H1 (cell line): ENCODE measurements around the gene ITGA6. TPM values are rescaled to one million over a fixed set of nuclear protein-coding genes. Genes with fewer than 3 reads are reported as not detected.

Experiments
- CTCF ChIA-PET: fragments of 300-600 bp; sonication (Branson Sonifier 250); formaldehyde crosslinking; loops from one replicate; lab custom pipeline; 2021; ENCODE audit not compliant: partially characterized antibody; lab: Charles Lee
- POLR2A ChIA-PET: fragments of 300-600 bp; sonication (Branson Sonifier 250); formaldehyde crosslinking; loops from one replicate; lab custom pipeline; 2021; ENCODE audit warnings: inconsistent platforms; ENCODE audit not compliant: partially characterized antibody; lab: Charles Lee
- DNase-seq, 2 experiments: peaks; one replicate each; pipeline versions ENCODE4 v3.0.0 to v3.0.0-alpha.2; 2010 to 2022; ENCODE audit warnings: low spot score in 2 of 2, low read depth in 1 of 2, mixed read lengths in 1 of 2
- FAIRE-seq: peaks from 2 replicates; lab custom pipeline; 2011; peaks lifted over from hg19 to GRCh38; lab: Jason Lieb, UNC
- H2AFZ ChIP-seq: 2 replicates; pipeline ENCODE4 v1.8.1; 2012; ENCODE audit warnings: low read length, inconsistent platforms
- H2AK5ac ChIP-seq: 2 replicates; pipeline ENCODE4 v1.6.1; 2013; ENCODE audit warnings: low read depth, low read length
- H2BK120ac ChIP-seq: replicated peaks from 2 replicates; pipeline ENCODE3; 2013; ENCODE audit warnings: low read depth, low read length, inconsistent platforms
- H2BK12ac ChIP-seq: 2 replicates; pipeline ENCODE4 v1.6.1; 2013; ENCODE audit warnings: low read depth, low read length
- H2BK15ac ChIP-seq: 2 replicates; pipeline ENCODE4 v1.6.1; 2013; ENCODE audit warnings: low read length
- H2BK20ac ChIP-seq: 2 replicates; pipeline ENCODE4 v1.6.1; 2013; ENCODE audit warnings: low read length
- H2BK5ac ChIP-seq: 2 replicates; pipeline ENCODE4 v1.6.1; 2013; ENCODE audit warnings: low read depth, low read length
- H3K14ac ChIP-seq: 2 replicates; pipeline ENCODE4 v1.6.1; 2013; ENCODE audit warnings: inconsistent platforms; ENCODE audit not compliant: insufficient read length
- H3K18ac ChIP-seq: 2 replicates; pipeline ENCODE4 v1.6.1; 2013; ENCODE audit warnings: low read length; ENCODE audit errors: extremely low read depth
- H3K23ac ChIP-seq: 2 replicates; pipeline ENCODE4 v1.6.1; 2013; ENCODE audit warnings: inconsistent platforms; ENCODE audit not compliant: insufficient read length
- H3K23me2 ChIP-seq: 2 replicates; pipeline ENCODE4 v1.6.1; 2013; ENCODE audit warnings: low read depth, low read length
- H3K27ac ChIP-seq: 2 replicates; pipeline ENCODE4 v1.6.1; 2011; ENCODE audit warnings: low read depth, low read length, inconsistent platforms
- H3K27me3 ChIP-seq, 4 experiments: replicated peaks in 1 of 4; 1 replicate in 1 of 4; 2 replicates in 3 of 4; pipeline versions ENCODE4 v1.6.1 to v1.8.1; 2011 to 2013; ENCODE audit warnings: low read length in 3 of 4, mild to moderate bottlenecking in 3 of 4, inconsistent platforms in 2 of 4, mixed read lengths in 2 of 4, moderate library complexity in 1 of 4; ENCODE audit not compliant: control insufficient read depth in 3 of 4, insufficient read depth in 3 of 4; ENCODE audit errors: extremely low read depth in 1 of 4
- H3K36me3 ChIP-seq, 4 experiments: 2 replicates each; pipeline versions ENCODE4 v1.6.1 to v1.8.1; 2011 to 2013; ENCODE audit warnings: mild to moderate bottlenecking in 4 of 4, low read length in 3 of 4, moderate library complexity in 2 of 4, control low read depth in 1 of 4, inconsistent platforms in 1 of 4; ENCODE audit not compliant: insufficient read depth in 4 of 4, control insufficient read depth in 2 of 4
- H3K4ac ChIP-seq: replicated peaks from 2 replicates; pipeline ENCODE3; 2013; ENCODE audit warnings: low read length, low read depth, mixed read lengths, inconsistent platforms; ENCODE audit not compliant: insufficient read length
- H3K4me1 ChIP-seq, 4 experiments: replicated peaks in 1 of 4; 1 replicate in 1 of 4; 2 replicates in 3 of 4; pipeline versions ENCODE4 v1.6.1 to v1.8.1; 2011 to 2013; ENCODE audit warnings: low read length in 3 of 4, inconsistent platforms in 2 of 4, mixed read lengths in 1 of 4; ENCODE audit not compliant: insufficient read depth in 4 of 4, control insufficient read depth in 3 of 4
- H3K4me2 ChIP-seq, 2 experiments: 2 replicates each; pipeline versions ENCODE4 v1.6.1 to v1.8.1; 2011 to 2013; ENCODE audit warnings: low read depth in 2 of 2, low read length in 2 of 2, control low read depth in 1 of 2, inconsistent platforms in 1 of 2, mild to moderate bottlenecking in 1 of 2; ENCODE audit not compliant: insufficient read depth in 1 of 2
- H3K4me3 ChIP-seq, 4 experiments: fragments of 200-600, 300-600 bp in 1 of 4; sonication (generic), shearing (Covaris generic), sonication (Bioruptor Twin) in 1 of 4; 2 replicates each; pipeline versions ENCODE4 v1.5.1 to v1.8.1; 2011 to 2016; ENCODE audit warnings: low read length in 4 of 4, low read depth in 3 of 4, control low read depth in 2 of 4, inconsistent platforms in 2 of 4, mild to moderate bottlenecking in 2 of 4, mixed read lengths in 1 of 4, moderate library complexity in 1 of 4; ENCODE audit not compliant: insufficient read depth in 2 of 4; ENCODE audit errors: extremely low read depth in 1 of 4
- H3K56ac ChIP-seq: replicated peaks from 2 replicates; pipeline ENCODE3; 2013; ENCODE audit warnings: low read depth, mild to moderate bottlenecking, mixed read lengths, low read length, inconsistent platforms; ENCODE audit not compliant: insufficient read length
- H3K79me1 ChIP-seq: 2 replicates; pipeline ENCODE4 v1.6.1; 2013; ENCODE audit warnings: low read depth, low read length, control low read depth
- H3K79me2 ChIP-seq, 2 experiments: 2 replicates each; pipeline versions ENCODE4 v1.6.1 to v1.8.1; 2012 to 2013; ENCODE audit warnings: low read length in 2 of 2, mild to moderate bottlenecking in 2 of 2, inconsistent platforms in 1 of 2; ENCODE audit not compliant: insufficient read depth in 2 of 2, control insufficient read depth in 1 of 2
- H3K9ac ChIP-seq, 4 experiments: replicated peaks in 1 of 4; 1 replicate in 1 of 4; 2 replicates in 3 of 4; pipeline versions ENCODE4 v1.6.1 to v1.8.1; 2011 to 2013; ENCODE audit warnings: low read depth in 3 of 4, low read length in 3 of 4, control low read depth in 2 of 4, mild to moderate bottlenecking in 2 of 4, moderate library complexity in 2 of 4, inconsistent platforms in 1 of 4; ENCODE audit errors: extremely low read depth in 1 of 4
- H3K9me3 ChIP-seq, 2 experiments: 2 replicates each; pipeline versions ENCODE4 v1.6.1 to v1.8.1; 2012 to 2013; ENCODE audit warnings: mild to moderate bottlenecking in 2 of 2, moderate library complexity in 2 of 2, control low read depth in 1 of 2, inconsistent platforms in 1 of 2, low read depth in 1 of 2, low read length in 1 of 2, mixed read lengths in 1 of 2; ENCODE audit not compliant: insufficient read depth in 2 of 2
- H4K20me1 ChIP-seq, 2 experiments: replicated peaks in 1 of 2; 2 replicates each; pipeline versions ENCODE3 to v1.8.1; 2011 to 2013; ENCODE audit warnings: inconsistent platforms in 2 of 2, low read length in 2 of 2, mild to moderate bottlenecking in 1 of 2; ENCODE audit not compliant: insufficient read depth in 2 of 2, control insufficient read depth in 1 of 2
- H4K5ac ChIP-seq: 2 replicates; pipeline ENCODE4 v1.6.1; 2013; ENCODE audit warnings: low read length, low read depth, mixed read lengths, inconsistent platforms; ENCODE audit not compliant: insufficient read length
- H4K8ac ChIP-seq: 2 replicates; pipeline ENCODE4 v1.8.0; 2013; ENCODE audit warnings: mild to moderate bottlenecking, moderate library complexity, low read length, inconsistent platforms; ENCODE audit not compliant: insufficient read depth; ENCODE audit errors: extremely low read depth
- H4K91ac ChIP-seq: replicated peaks from 2 replicates; pipeline ENCODE3; 2013; ENCODE audit warnings: low read length, mixed read lengths, inconsistent platforms; ENCODE audit not compliant: insufficient read length
- E2F6 ChIP-seq: IDR thresholded peaks from 2 replicates; pipeline ENCODE4 v1.6.1; 2012; ENCODE audit warnings: inconsistent platforms
- MAX ChIP-seq: IDR thresholded peaks from 2 replicates; pipeline ENCODE4 v1.6.1; 2012; ENCODE audit warnings: inconsistent platforms
- SIN3A ChIP-seq, 2 experiments: IDR thresholded peaks in 1 of 2; conservative IDR thresholded peaks in 1 of 2; 2 replicates each; pipeline ENCODE4 v1.6.1; 2011 to 2012; ENCODE audit warnings: low read length in 2 of 2, improper control_type of control experiment in 1 of 2, low read depth in 1 of 2, mild to moderate bottlenecking in 1 of 2
- SUZ12 ChIP-seq: fragments of 200-600 bp; sonication (generic); IDR thresholded peaks from 2 replicates; pipeline ENCODE4 v1.6.1; 2012; ENCODE audit warnings: mild to moderate bottlenecking, inconsistent platforms, low read length, moderate library complexity, mixed read lengths
- WGBS, 2 experiments: shearing (Covaris generic) in 1 of 2; methylation state at CpG; one replicate each; pipeline versions ENCODE4 v1.1.6 to v1.1.7; 2013 to 2015; ENCODE audit warnings: low lambda C conversion rate in 2 of 2, mixed read lengths in 2 of 2, inconsistent platforms in 1 of 2, low coverage in 1 of 2, missing lambda C conversion rate in 1 of 2; ENCODE audit not compliant: insufficient replicate concordance in 2 of 2, insufficient coverage in 1 of 2, insufficient read length in 1 of 2; ENCODE audit errors: extremely low coverage in 1 of 2, missing lambda C conversion rate in 1 of 2; 5-methylcytosine and 5-hydroxymethylcytosine counted together
- polyA plus RNA-seq, 7 experiments: library from polyadenylated mRNA; depleted of rRNA in 3 of 7; stranded (reverse) in 5 of 7; unstranded in 2 of 7; fragments of >200 nt in 5 of 7; fragments of 200-250 nt in 2 of 7; gene quantifications; 1 replicate in 5 of 7; 2 replicates in 1 of 7; 4 replicates in 1 of 7; pipeline versions ENCODE4 v1.2.1 to v1.2.3, GENCODE V29; 2011 to 2013; ENCODE audit warnings: missing spikeins in 2 of 7, mixed read lengths in 2 of 7
- total RNA-seq: library from RNA; stranded (reverse); fragmentation: NEBNext Ultra II Directional; extraction: Animal tissue kit (Norgen Biotek cat#: 25700); gene quantifications from 2 replicates; pipeline ENCODE4 v1.2.1, GENCODE V29; 2021

Gene ITGA6
- total and polyA plus RNA-seq, 2 of the 8 experiments (the other 6 are each of a cell fraction or from before 2014, with no cell fraction given), result 26.9 to 118 TPM

GRCh38 chr2:172448544-172449267, 21.3 kb downstream of the ITGA6 start:
- 0 out of 8 replicates have a peak, but pooled peaks cover 0 to 2% (median 0%) of the 10 kb centered on the region in 4 experiments for H3K36me3 ChIP-seq
- WGBS, 2 experiments, result 82% methylated on average over 3 of the region's 3 CpGs; no CpG with 5 or more reads in 1 of the 2 experiments
- ChIA-PET CTCF (interaction anchor here (1.0 to 36.1 kb wide), 4 partner anchors 5 to 248 kb away, joined by 3 to 634 read pairs (median 319); partner anchors contain the start of gene ITGA6), POLR2A (interaction anchor here (1.1 to 2.3 kb wide), 5 partner anchors 8 to 67 kb away, joined by 3 to 6 read pairs (median 3); partner anchors contain the start of gene ITGA6)
- H3K27me3 ChIP-seq, result no peaks in the 10 kb centered on the region
- H4K8ac ChIP-seq, result no peak overlapping the region
- no peaks in the 10 kb centered on the region for H3K9me3 ChIP-seq
- no peak overlapping the region for H4K5ac ChIP-seq
- H3K4me1 ChIP-seq, result peaks cover 0 to 20% (median 10%) of the 10 kb centered on the region in 4 experiments; a peak in 6 of 7 replicates
- 0 out of 2 replicates have a peak overlapping the region, but pooled peaks have one; percentile 11 for H3K18ac ChIP-seq
- no peak overlapping the region for H2AK5ac ChIP-seq
- no peak overlapping the region for H3K4me3 ChIP-seq
- H3K9ac ChIP-seq, result no peak overlapping the region
- H2BK20ac ChIP-seq, result no peak overlapping the region; the same call in 1 of the 2 replicates
- peaks cover 11% of the 10 kb centered on the region; the same call in 1 of the 2 replicates for H3K79me1 ChIP-seq
- FAIRE-seq, result peak; percentile 42
- no peak overlapping the region for H3K4ac ChIP-seq
- no peaks in the 10 kb centered on the region; the same call in 1 of the 2 replicates for H3K23me2 ChIP-seq
- no peak overlapping the region for H3K23ac ChIP-seq
- H3K79me2 ChIP-seq, result peaks cover 5 to 94% of the 10 kb centered on the region in 2 experiments
- DNase-seq, result no peak
- no peak overlapping the region for H2BK15ac ChIP-seq
- no peak overlapping the region for H3K27ac ChIP-seq
- H4K91ac ChIP-seq, result no peak overlapping the region
- H3K14ac ChIP-seq, result no peak overlapping the region
- peaks cover 0 to 6% of the 10 kb centered on the region in 2 experiments for H4K20me1 ChIP-seq
- TF ChIP-seq SUZ12 (no peak), SIN3A (conservative IDR thresholded peaks at IDR 0.05 in 1 of 2, IDR thresholded peaks at IDR 0.05 in 1 of 2; ENCODE audit: low read depth in 1 of 2, low read length in 2 of 2) (no peak), E2F6 (peak; percentile 40; the same call in 1 of the 2 replicates), MAX (0 out of 2 replicates have a peak, but pooled peaks have one; percentile 24)
- H3K56ac ChIP-seq, result no peak overlapping the region
- H2BK12ac ChIP-seq, result no peak overlapping the region; the same call in 1 of the 2 replicates
- no peak overlapping the region for H2BK120ac ChIP-seq
- H2AFZ ChIP-seq, result no peak overlapping the region
- H3K4me2 ChIP-seq, result no peak overlapping the region
- peak overlapping the region; percentile 64; the same call in 1 of the 2 replicates for H2BK5ac ChIP-seq
